ES-I3 (cell line): Measurements from ENCODE around the gene CDH23.
"Not testable (repeated sequence)": the region's sequence is repeated elsewhere in the genome, so short reads cannot be mapped to it uniquely, and the experiment has no call there.

Experiments
- H3K36me3 ChIP-seq: 2 replicates; pipeline ENCODE4 v1.6.1; 2013; ENCODE audit warnings: mild to moderate bottlenecking, low read length, control low read depth, moderate library complexity; ENCODE audit not compliant: insufficient read depth
- H3K4me1 ChIP-seq: 2 replicates; pipeline ENCODE4 v1.6.1; 2013; ENCODE audit warnings: mild to moderate bottlenecking, control low read depth, low read length; ENCODE audit not compliant: insufficient read depth
- H3K9ac ChIP-seq: 2 replicates; pipeline ENCODE4 v1.6.1; 2013; ENCODE audit warnings: low read depth, mild to moderate bottlenecking, low read length, moderate library complexity
- H3K9me3 ChIP-seq: 2 replicates; pipeline ENCODE4 v1.6.1; 2013; ENCODE audit warnings: mild to moderate bottlenecking, low read length, moderate library complexity; ENCODE audit not compliant: control insufficient read depth, insufficient read depth

Gene CDH23

DNA sequence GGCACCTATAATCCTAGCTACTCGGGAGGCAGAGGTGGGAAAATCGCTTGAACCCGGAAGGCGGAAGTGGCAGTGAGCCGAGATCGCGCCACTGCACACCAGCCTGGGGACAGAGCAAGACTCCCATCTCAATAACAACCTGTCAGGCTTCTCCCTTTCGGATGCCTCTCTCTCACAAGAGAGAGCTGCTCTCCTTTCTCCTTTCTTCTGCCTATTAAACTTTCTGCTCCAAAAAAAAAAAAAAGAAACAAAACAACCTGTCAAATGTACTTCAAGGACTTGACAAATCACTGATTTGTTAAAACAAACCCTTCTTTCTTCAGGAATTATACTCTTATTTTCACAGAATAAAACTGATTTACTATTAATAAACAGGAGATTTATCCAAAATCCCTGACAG lies 450.7 kb downstream of the CDH23 start:
- H3K36me3 ChIP-seq: no peaks in the 10 kb centered on the region
- no peaks in the 10 kb centered on the region for H3K9me3 ChIP-seq
- H3K4me1 ChIP-seq: peaks cover 15% of the 10 kb centered on the region
- H3K9ac ChIP-seq: no peak overlapping the region

DNA sequence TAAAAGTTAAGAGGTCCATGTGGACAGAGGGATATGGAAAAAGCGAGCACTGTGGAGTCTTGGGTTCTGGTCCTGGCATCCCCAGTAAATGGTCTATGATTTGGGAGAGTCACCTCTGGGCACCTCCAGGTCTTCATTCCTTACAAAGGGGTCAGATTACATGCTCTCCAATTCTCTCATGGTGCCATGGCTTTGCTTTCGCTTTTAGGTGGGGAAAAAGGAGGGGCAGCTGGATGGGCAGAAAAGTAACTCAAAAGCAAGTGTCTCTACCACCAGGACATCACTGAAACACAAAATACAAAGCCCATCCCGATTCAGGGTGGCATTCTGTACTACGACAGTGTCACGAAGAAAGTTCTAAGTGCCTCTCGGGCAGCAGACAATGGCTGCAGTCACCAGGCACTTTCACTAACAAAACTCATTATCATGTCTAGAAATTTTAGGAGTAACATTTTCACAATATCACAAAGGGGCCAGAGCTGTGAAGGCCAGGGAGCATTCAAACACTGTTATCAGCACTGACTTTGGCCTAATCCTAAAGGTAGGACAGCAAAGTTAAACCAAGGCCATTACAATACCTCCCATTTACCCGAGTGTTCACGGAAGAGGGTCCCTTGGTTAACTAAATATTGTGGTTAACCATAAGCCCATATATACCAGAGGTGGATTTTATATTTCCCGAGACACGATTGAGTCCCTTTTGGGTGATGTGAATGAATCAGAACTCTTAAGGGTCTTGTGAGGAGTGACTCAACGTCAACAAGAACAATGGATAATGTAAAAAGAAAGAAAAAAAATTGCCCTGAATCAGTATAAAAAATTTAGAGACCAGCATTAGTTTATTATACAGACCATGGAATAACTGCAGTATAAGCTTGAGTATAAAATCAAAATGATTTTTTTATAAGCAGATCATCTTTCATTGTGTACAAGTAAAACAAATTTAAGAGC lies 451.9 kb downstream of the CDH23 start:
- H3K9ac ChIP-seq: no peak overlapping the region
- H3K36me3 ChIP-seq: no peaks in the 10 kb centered on the region
- no peaks in the 10 kb centered on the region for H3K9me3 ChIP-seq
- H3K4me1 ChIP-seq: peaks cover 15% of the 10 kb centered on the region

DNA sequence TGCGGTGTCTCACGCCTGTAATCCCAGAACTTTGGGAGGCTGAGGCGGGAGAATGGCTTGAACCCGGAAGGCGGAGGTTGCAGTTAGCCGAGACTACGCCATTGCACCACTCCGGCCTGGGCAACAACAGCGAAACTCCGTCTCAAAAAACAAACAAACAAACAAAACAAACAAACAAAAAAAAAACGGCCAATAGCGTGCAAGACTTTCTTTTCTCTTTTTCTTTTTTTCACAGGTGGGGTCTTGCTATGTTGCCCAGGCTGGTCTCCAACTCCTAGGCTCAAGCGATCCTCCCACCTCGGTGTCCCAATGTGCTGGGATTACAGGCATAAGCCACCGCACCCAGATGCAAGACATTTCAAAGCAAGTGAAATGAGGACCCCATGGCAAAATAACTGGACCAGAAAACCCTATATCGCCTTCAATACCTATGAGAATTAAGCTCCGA lies 452.8 kb downstream of the CDH23 start:
- peaks cover 15% of the 10 kb centered on the region for H3K4me1 ChIP-seq
- peak overlapping the region; percentile 100; the same call in 1 of the 2 replicates for H3K9ac ChIP-seq
- H3K36me3 ChIP-seq: no peaks in the 10 kb centered on the region
- H3K9me3 ChIP-seq: no peaks in the 10 kb centered on the region

DNA sequence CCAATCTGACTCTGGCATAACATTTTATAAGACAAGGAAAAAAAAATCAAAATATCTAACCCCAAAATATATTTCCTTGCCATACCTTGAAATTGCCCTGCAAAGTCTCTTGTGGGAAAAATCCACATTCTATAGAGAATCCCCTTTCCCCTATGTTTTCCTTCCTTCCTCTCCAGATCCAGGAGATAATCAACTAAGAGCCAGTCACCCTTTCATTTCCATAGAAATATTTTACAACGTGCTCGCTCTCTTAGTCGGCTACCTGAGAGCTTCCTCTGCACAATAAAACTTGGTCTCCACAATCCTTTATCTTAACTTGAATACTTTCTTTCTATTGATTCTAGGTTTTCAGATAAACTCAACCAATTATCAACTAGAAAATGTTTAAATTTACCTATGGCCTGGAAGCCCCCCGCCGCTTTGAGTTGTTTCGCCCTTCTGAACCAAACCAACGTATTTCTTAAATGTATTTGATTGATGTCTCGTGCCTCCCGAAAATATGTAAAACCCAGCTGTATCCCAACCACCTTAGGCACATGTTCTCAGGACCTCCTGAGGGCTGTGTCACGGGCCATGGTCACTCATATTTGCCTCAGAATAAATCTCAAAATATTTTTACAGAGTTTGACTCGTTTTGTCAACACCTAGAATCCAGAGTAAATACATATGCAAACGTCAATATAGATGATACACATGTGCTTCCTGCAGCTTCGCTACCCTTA lies 453.5 kb downstream of the CDH23 start:
- Histone ChIP-seq H3K9ac (peak overlapping the region; percentile 100), H3K9me3 (no peaks in the 10 kb centered on the region), H3K36me3 (no peaks in the 10 kb centered on the region), H3K4me1 (peaks cover 15% of the 10 kb centered on the region)

DNA sequence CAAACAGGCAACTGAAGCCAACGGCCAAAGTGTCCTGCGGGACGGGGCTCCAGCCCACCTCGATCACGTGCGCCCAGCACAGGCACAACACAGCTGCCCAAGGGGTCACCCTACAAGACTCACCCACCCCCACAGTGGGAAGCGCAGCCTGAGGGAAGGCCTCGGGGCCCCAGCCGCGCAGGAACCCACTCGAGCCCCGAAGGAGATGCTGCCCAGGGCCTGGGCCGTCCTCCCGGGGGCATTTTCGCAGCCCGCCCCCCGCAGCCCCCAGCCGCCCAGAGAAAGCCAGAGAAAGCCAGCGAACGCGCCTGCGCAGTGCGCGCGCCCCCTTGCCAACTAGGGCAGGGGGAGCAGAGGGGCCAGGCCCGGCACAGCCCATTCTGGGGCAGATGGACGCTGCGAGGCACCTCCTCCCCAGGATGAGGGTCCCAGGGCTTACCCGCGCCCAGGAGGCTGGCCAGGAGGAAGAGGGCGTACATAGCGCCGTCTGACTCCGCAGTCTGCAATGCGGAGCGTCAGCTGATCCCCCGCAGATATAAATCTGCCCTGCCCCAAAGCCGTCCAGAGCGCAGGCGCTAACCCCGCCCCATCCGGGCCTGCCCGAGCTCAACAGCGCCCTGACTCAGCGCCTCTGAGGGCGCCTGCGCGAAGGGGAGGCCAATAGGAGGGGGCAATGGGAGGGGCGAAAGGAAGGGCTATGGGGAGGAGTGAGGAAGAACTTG lies 454.2 kb downstream of the CDH23 start, which contains the start of gene PSAP:
PSAP (minus strand) TSS at position 509 of the 722 bp plus-strand sequence; CDS start at position 479, 30 bp downstream.
- H3K36me3 ChIP-seq: no peaks in the 10 kb centered on the region
- H3K4me1 ChIP-seq: peaks cover 15% of the 10 kb centered on the region
- H3K9me3 ChIP-seq: no peaks in the 10 kb centered on the region
- peak within 1 kb of the TSS; percentile 100 for H3K9ac ChIP-seq

DNA sequence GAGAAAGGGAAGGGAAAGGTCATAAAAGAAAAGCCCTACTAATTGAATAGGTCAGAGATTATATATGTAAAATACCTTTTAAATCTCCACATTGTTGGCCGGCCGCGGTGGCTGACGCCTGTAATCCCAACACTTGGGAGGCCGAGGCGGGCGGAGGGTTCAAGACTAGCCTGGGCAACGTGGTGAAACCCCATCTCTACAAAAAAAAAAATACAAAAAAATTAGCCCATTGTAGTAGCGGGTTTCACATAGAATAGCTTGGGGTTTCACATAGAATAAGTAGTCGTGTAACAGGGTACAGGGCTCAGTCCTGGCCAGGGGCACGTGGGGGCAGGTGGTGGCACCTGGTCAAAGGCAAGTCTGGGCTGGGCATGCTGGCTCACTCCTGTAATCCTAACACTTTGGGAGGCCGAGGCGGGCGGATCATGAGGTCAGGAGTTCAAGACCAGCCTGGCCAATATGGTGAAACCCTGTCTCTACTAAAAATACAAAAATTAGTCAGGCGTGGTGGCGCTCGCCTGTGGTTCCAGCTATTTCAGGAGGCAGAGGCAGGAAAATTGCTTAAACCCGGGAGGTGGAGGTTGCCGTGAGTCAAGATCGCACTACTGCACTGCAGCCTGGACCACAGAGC lies 454.9 kb downstream of the CDH23 start:
- H3K36me3 ChIP-seq, H3K9me3 ChIP-seq: not testable (repeated sequence)
- H3K9ac ChIP-seq: peak overlapping the region; percentile 100
- H3K4me1 ChIP-seq: peaks cover 15% of the 10 kb centered on the region

DNA sequence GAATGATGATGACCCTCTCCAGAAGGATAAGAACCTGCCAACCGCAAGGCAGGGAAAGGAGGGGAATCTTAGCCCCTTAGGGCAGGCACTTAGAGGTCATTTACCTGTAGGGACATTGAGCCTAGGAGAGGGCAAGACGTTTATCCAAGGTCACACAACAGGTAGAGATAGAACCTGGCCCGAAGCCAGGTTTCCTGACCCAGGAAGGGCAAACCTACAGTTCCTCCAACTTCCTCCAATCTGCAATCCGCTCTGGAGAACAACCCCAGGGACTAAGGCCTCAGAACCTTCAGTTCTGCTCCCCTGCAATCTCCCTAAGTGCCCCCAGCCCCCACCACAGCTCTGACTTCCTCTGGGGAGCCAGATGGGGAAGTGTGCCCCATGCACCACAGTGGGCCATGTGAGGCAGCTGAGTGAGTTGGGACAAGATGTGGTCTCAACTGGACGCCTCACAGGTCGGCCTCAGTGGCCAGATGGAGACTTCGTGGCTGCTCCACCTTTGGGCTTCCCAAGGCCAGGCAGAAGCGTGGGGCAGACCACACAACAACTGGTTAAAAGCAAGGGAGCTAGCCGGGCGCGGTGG lies 455.7 kb downstream of the CDH23 start:
- Histone ChIP-seq H3K9me3 (no peaks in the 10 kb centered on the region), H3K9ac (no peak overlapping the region), H3K4me1 (peaks cover 15% of the 10 kb centered on the region), H3K36me3 (no peaks in the 10 kb centered on the region)

DNA sequence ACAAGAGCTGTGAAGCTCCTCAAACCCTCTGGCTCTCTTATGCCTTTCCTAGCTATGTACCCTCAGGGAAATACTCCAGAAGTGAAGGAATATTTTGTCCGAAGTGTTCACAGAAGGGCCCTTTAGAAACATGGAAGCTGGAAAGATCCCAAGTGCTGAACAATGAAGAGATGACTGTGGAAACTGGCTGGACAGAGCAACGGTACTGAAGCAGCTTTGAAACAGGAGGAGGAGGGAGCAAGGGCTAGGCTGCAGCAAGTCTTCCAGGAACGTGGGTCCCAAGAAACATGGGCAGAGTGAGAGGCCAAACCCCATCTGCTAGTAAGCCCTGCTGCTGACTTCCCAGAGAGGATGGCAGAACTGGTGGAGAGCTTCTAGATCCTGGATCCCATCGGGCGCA lies 457.3 kb downstream of the CDH23 start:
- Histone ChIP-seq H3K9ac (no peak overlapping the region), H3K4me1 (peaks cover 4% of the 10 kb centered on the region; the same call in 1 of the 2 replicates), H3K36me3 (no peaks in the 10 kb centered on the region), H3K9me3 (no peaks in the 10 kb centered on the region)

DNA sequence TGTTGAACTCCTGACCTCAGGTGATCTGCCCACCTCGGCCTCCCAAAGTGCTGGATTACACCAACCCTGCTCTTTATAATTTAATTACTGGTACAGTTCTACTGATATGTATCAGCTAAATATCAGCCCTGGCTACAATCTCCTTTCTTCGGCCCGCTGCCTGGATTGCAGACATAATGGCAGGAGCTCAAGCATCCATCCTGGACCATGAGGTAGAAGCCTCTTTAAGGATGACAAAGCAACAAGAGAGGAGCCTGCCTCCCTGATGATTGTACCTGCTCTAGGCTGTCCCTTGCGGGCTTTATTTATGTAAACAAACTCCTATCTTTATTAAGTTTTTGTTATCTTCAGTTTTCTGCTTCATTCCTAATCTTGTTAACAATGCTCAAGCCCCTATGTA lies 459.9 kb downstream of the CDH23 start:
- Histone ChIP-seq H3K4me1 (peaks cover 15% of the 10 kb centered on the region), H3K9me3 (no peaks in the 10 kb centered on the region), H3K36me3 (no peaks in the 10 kb centered on the region), H3K9ac (no peak overlapping the region)

DNA sequence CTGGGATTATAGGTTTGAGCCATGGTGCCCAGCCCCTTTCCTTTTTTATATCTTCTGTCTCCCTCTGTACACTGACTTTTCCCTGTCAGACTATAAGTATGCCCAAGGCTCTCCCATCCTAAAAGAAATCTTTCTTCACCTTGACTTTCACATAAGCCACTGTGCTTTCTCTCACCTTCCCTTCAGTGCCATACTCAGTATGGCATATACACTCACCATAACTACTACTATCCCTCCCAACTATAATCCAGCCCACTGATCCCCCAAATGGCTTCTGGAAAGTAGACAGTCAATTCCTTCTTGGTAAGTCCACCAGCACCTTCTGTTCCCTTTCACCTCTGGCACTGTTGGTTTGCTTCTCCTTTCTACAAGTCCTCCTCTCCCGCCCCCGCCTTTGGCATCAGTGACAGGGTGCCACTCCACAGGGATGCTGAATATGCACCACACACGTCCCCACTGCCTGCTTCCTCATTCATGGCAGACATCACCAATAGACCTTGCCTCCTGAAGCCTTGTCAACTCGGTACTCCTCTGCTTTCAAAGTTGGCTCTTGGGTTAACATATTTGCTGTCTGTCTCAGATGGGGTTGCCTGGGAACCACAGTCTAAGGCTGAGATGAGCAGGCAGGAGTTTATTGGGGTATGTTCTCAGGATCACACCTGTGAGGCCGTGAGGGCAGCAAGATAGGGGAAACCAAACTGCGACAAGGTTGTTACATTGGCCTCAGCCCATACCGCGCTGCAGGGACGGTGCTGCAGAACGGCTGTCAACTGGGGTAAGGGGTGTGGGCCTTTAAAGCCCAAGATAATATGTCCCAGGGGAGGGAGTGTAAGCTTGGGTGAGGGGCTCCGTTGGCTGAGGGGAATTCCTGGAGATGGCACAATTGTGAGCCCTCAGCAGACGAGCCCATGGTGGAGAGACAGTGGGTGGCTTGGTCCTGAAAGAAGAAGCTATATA lies 461.5 kb downstream of the CDH23 start:
- Histone ChIP-seq H3K9ac (no peak overlapping the region), H3K36me3 (no peaks in the 10 kb centered on the region), H3K9me3 (no peaks in the 10 kb centered on the region), H3K4me1 (peaks cover 13% of the 10 kb centered on the region)

DNA sequence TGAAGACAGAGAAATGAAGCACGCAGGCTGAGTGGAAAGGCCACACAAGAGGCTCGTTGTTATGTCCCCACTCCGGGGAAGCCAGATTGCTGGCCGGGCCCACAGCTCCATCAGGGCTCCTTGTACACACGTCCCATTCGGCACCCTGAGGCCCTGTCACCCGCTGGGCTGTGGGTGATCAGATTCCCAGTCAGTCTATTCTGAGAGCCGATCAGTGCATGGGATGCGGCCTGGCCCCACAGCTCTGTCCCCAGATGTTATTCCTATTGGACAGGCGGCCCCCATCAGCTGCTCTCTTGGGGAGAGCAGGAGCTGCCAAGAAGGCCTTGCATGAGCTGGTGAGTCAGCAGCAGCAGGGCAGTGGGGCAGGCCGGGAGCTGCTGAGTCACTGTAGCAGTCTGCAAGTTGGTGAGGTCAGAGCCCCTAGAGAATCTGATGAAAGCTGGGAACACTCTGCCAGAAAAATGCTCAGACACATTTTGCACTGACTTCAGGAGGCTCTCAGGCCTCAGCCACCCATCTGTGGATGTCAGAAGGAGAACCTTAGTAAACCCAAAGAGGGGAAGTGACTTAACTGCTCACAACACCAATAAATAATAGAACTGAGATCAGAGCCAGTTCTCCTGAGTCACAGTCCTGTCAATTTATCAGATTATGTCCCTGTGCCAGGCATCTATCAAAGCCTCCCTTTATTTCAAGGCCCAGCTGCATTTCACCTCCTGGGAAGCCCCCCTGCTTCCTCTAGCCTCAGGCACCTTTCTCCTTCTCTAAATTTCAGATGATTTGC lies 463.7 kb downstream of the CDH23 start:
- Histone ChIP-seq H3K36me3 (no peaks in the 10 kb centered on the region), H3K4me1 (peaks cover 13% of the 10 kb centered on the region), H3K9me3 (no peaks in the 10 kb centered on the region), H3K9ac (peak overlapping the region; percentile 5; the same call in 1 of the 2 replicates)

DNA sequence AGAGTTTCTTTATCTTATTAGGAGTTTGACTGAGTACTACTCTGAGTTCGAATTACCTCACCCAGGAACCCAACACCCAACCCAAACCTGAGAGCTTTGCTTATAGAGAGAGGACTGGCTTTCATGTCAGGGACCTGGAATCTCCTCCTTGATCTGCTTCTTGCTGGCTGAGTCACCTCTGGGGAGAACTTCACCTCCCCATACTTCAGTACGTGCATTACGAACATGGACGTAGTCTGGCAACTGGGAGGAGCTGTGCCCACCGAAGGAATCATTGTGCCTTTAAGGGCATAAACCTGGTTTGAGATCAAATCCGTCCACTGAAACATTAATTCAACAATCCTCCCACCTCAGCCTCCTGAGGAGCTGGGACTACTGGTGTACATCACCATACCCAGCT lies 466.5 kb downstream of the CDH23 start:
- H3K9ac ChIP-seq: no peak overlapping the region
- peaks cover 13% of the 10 kb centered on the region for H3K4me1 ChIP-seq
- H3K9me3 ChIP-seq: no peaks in the 10 kb centered on the region
- no peaks in the 10 kb centered on the region for H3K36me3 ChIP-seq
